ENCODE measurements around the gene HDHD2. TPM values are rescaled to one million over a fixed set of nuclear protein-coding genes. Genes with fewer than 3 reads are reported as not detected.

Gene HDHD2
- total RNA-seq, 4 donors from 2014 or later, result 18.9 to 29.3 (median 25.9) TPM

DNA sequence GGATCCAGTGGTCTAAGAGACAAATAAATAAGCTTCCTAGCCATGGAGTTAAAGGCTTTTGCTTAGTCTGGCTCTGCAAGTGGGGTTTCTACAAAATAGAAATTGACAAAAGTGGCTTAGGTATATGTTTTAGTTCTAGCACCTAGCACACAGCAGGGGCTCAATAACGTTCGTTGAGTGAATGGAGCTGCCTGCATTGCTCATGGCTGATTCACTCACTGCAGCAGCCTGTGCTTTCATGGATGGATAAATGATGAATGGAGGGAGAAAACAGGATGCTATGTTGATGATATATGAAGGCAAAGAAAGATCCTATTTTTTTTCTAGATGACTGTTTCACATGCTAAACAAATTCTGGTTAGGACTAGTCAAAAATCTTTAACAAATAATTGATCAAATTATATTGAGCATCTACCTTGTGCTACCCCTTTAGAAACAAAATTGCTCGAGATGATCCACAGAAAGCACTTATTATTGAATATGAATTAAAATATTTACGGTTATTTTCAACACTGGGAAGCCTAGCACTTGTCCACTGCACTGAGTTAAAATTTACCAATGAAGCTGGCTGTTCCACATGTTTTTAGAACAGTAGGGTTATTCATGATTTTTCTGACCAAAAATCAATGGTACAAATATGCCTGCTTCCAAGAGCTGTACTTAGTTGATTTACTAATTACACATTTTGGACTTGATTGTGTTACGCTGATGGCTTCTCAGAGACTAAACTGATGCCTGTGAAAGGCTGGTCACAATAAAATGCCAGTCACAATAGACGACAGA is 39.6 kb downstream of the HDHD2 start:
- Histone ChIP-seq H3K36me3 (peaks cover 0 to 100% of the 10 kb centered on the region in 2 donors), H3K4me1 (no peaks in the 10 kb centered on the region), H3K27ac (no peak overlapping the region), H3K9me3 (no peaks in the 10 kb centered on the region), H3K4me3 (no peak overlapping the region), H3K27me3 (no peaks in the 10 kb centered on the region)
- TF ChIP-seq, protein P1, sequence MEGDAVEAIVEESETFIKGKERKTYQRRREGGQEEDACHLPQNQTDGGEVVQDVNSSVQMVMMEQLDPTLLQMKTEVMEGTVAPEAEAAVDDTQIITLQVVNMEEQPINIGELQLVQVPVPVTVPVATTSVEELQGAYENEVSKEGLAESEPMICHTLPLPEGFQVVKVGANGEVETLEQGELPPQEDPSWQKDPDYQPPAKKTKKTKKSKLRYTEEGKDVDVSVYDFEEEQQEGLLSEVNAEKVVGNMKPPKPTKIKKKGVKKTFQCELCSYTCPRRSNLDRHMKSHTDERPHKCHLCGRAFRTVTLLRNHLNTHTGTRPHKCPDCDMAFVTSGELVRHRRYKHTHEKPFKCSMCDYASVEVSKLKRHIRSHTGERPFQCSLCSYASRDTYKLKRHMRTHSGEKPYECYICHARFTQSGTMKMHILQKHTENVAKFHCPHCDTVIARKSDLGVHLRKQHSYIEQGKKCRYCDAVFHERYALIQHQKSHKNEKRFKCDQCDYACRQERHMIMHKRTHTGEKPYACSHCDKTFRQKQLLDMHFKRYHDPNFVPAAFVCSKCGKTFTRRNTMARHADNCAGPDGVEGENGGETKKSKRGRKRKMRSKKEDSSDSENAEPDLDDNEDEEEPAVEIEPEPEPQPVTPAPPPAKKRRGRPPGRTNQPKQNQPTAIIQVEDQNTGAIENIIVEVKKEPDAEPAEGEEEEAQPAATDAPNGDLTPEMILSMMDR (IDR thresholded peaks at IDR 0.05), result no peak
- no peak for TF ChIP-seq POLR2AphosphoS5 (IDR thresholded peaks at IDR 0.05)
- no peak for TF ChIP-seq EP300 (IDR thresholded peaks at IDR 0.05)
- no peak for TF ChIP-seq POLR2A (IDR thresholded peaks at IDR 0.05)
- 60 to 83% methylated on average over 4 to 5 of the region's 6 CpGs for WGBS, 2 donors (ENCODE audit: low coverage in 1 of 2)
- ATAC-seq, result no peak

DNA sequence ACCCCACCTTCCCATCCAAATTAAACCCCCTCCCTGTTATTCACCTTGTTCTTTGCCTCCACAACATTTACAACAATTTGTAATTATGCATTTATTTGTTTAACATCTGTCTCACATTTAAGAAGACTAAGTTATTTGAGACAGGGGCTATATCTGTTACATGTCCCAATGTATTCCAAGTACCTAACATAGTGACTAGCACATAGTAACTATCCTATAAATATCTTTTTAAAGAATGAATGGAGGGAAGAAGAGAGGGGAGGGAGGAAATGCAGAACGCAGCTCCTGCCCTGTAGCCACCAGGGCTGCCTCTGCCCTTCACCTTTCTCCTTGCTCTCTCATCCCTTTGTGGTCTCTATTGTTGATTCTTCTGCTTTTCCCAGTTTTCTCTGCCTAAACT is 40.6 kb downstream of the HDHD2 start:
- Histone ChIP-seq H3K27me3 (no peaks in the 10 kb centered on the region), H3K4me3 (no peak overlapping the region), H3K4me1 (no peaks in the 10 kb centered on the region), H3K36me3 (peaks cover 0 to 100% of the 10 kb centered on the region in 2 donors), H3K27ac (no peak overlapping the region), H3K9me3 (no peaks in the 10 kb centered on the region)
- TF ChIP-seq, protein P1 (IDR thresholded peaks at IDR 0.05), result no peak
- TF ChIP-seq POLR2A (IDR thresholded peaks at IDR 0.05) (no peak), EP300 (IDR thresholded peaks at IDR 0.05) (no peak), POLR2AphosphoS5 (IDR thresholded peaks at IDR 0.05) (no peak)
- 100% methylated on average over 1 of the region's 1 CpG for WGBS, 2 donors (ENCODE audit: low coverage in 1 of 2)
- ATAC-seq, result no peak

DNA sequence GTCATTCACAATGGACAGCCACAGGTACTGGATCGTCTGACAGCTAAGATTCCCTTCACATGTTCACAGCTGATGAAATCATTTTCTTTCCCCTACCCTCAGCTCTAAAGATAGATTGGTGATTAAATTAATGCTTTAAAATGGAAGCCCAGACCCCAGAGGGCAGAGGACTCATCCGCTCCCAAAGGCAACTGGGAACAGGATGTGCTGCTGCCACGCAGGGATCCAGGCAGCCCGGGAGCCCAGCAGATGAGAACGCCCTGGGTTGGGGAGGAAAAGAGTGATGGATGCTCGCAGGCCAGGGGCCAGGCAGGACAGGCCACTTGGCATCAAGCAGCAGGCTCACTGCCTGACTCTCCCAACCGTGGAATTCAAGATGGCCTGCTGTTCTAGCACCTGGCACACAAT is 41.3 kb downstream of the HDHD2 start:
- Histone ChIP-seq H3K27me3 (no peaks in the 10 kb centered on the region), H3K9me3 (no peaks in the 10 kb centered on the region), H3K4me3 (no peak overlapping the region), H3K4me1 (no peaks in the 10 kb centered on the region), H3K27ac (no peak overlapping the region), H3K36me3 (peaks cover 0 to 100% of the 10 kb centered on the region in 2 donors)
- ATAC-seq, result no peak
- WGBS, 2 donors (ENCODE audit: low coverage in 1 of 2), result 60 to 71% methylated on average over 1 to 2 of the region's 7 CpGs
- TF ChIP-seq POLR2A (IDR thresholded peaks at IDR 0.05) (no peak), POLR2AphosphoS5 (IDR thresholded peaks at IDR 0.05) (no peak), EP300 (IDR thresholded peaks at IDR 0.05) (no peak)
- TF ChIP-seq, protein P1 (IDR thresholded peaks at IDR 0.05), result no peak

DNA sequence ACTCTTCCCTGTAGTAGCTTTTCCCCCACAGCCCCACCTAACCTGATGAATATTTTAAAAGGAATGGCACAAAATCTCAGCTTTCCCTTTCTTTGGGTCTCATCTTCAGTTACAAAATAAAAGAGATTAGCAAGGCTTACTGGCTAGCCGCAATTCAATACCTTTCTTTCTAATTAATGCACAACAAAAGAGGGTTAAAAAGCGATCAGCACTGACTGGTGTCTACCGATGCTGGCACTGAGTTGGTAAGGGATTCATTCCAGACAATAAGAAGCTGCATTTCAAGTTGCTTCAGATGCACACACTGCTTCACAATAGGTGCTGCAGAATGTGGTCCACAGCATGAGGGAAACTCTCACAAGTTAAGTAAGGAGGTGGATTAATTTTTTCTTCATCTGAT is 41.9 kb downstream of the HDHD2 start:
- 72% methylated on average over 3 of the region's 3 CpGs; no CpG with 5 or more reads in 1 of the 2 donors for WGBS, 2 donors (ENCODE audit: low coverage in 1 of 2)
- H3K9me3 ChIP-seq, result no peaks in the 10 kb centered on the region
- TF ChIP-seq, protein P1 (IDR thresholded peaks at IDR 0.05), result no peak
- TF ChIP-seq POLR2A (IDR thresholded peaks at IDR 0.05), result no peak
- no peak for TF ChIP-seq POLR2AphosphoS5 (IDR thresholded peaks at IDR 0.05)
- no peak for TF ChIP-seq EP300 (IDR thresholded peaks at IDR 0.05)
- H3K36me3 ChIP-seq, result peaks cover 0 to 100% of the 10 kb centered on the region in 2 donors
- no peaks in the 10 kb centered on the region for H3K4me1 ChIP-seq
- no peak overlapping the region for H3K4me3 ChIP-seq
- H3K27me3 ChIP-seq, result no peaks in the 10 kb centered on the region
- H3K27ac ChIP-seq, result no peak overlapping the region
- ATAC-seq, result no peak
